Keratinocyte (primary cell): ENCODE measurements around the gene KBTBD2. TPM values are rescaled to one million over a fixed set of nuclear protein-coding genes. Genes with fewer than 3 reads are reported as not detected.
A peak's percentile ranks its signal among the peaks of the same experiment; 100 is the strongest.
"Not testable (repeated sequence)": the region's sequence is repeated elsewhere in the genome, so short reads cannot be mapped to it uniquely, and the experiment has no call there.

Experiments
- DNase-seq: peaks from one replicate; pipeline ENCODE4 v3.0.0-alpha.2; 2011; ENCODE audit warnings: low read depth, missing footprints, low spot score
- FAIRE-seq: peaks from 2 replicates; lab custom pipeline; 2011; peaks lifted over from hg19 to GRCh38; lab: Jason Lieb, UNC
- H2AFZ ChIP-seq: 2 replicates; pipeline ENCODE4 v1.6.0; 2012; ENCODE audit warnings: low read length, control low read depth, inconsistent platforms; ENCODE audit not compliant: control insufficient read depth
- H3K27ac ChIP-seq: 2 replicates; pipeline ENCODE4 v1.5.1; 2011; ENCODE audit warnings: low read length; ENCODE audit not compliant: control insufficient read depth, insufficient read depth
- H3K27me3 ChIP-seq: 3 replicates; pipeline ENCODE4 v1.6.0; 2011; ENCODE audit warnings: low read length; ENCODE audit not compliant: control insufficient read depth, insufficient read depth; ENCODE audit errors: extremely low read depth
- H3K36me3 ChIP-seq, 2 experiments: 2 replicates in 1 of 2; 3 replicates in 1 of 2; pipeline ENCODE4 v1.5.1; 2011; ENCODE audit warnings: low read length in 2 of 2, mild to moderate bottlenecking in 1 of 2; ENCODE audit not compliant: control insufficient read depth in 2 of 2, insufficient read depth in 2 of 2; ENCODE audit errors: extremely low read depth in 1 of 2
- H3K4me1 ChIP-seq: 3 replicates; pipeline ENCODE4 v1.5.1; 2011; ENCODE audit warnings: low read length; ENCODE audit not compliant: control insufficient read depth, insufficient read depth; ENCODE audit errors: extremely low read depth
- H3K4me2 ChIP-seq: 3 replicates; pipeline ENCODE4 v1.6.0; 2011; ENCODE audit warnings: low read depth, low read length; ENCODE audit not compliant: control insufficient read depth, insufficient read depth; ENCODE audit errors: extremely low read depth
- H3K4me3 ChIP-seq, 3 experiments: fragments of 200-600 bp in 1 of 3; sonication (generic) in 1 of 3; 2 replicates in 2 of 3; 3 replicates in 1 of 3; pipeline ENCODE4 v1.5.1; 2011 to 2016; ENCODE audit warnings: low read length in 3 of 3, mild to moderate bottlenecking in 3 of 3, control low read depth in 2 of 3, inconsistent platforms in 1 of 3, low read depth in 1 of 3, mixed read lengths in 1 of 3, mixed run types in 1 of 3, moderate library complexity in 1 of 3; ENCODE audit not compliant: control insufficient read depth in 2 of 3, insufficient read depth in 2 of 3; ENCODE audit errors: extremely low read depth in 1 of 3
- H3K79me2 ChIP-seq: 2 replicates; pipeline ENCODE4 v1.6.0; 2012; ENCODE audit warnings: low read length; ENCODE audit not compliant: control insufficient read depth, insufficient read depth
- H3K9ac ChIP-seq: 3 replicates; pipeline ENCODE4 v1.6.0; 2011; ENCODE audit warnings: low read length; ENCODE audit not compliant: control insufficient read depth, insufficient read depth; ENCODE audit errors: extremely low read depth
- H3K9me1 ChIP-seq: 3 replicates; pipeline ENCODE4 v1.6.0; 2011; ENCODE audit warnings: low read length; ENCODE audit not compliant: control insufficient read depth, insufficient read depth; ENCODE audit errors: extremely low read depth
- H3K9me3 ChIP-seq: 2 replicates; pipeline ENCODE4 v1.5.1; 2012; ENCODE audit warnings: low read depth, low read length; ENCODE audit not compliant: control insufficient read depth
- H4K20me1 ChIP-seq: 3 replicates; pipeline ENCODE4 v1.6.0; 2011; ENCODE audit warnings: low read length; ENCODE audit not compliant: control insufficient read depth, insufficient read depth; ENCODE audit errors: extremely low read depth
- dilution Hi-C: fragments of 300-500 bp; cut with MboI; formaldehyde crosslinking; loops from one replicate; pipeline ENCODE4 v1.7.0; 2020; ENCODE audit warnings: low sequenced_read_pairs; ENCODE audit not compliant: extremely low pct_ligation_motif_present
- polyA plus RNA-seq, 5 experiments: library from polyadenylated mRNA; depleted of rRNA in 3 of 5; stranded (reverse) in 3 of 5; stranded (forward) in 1 of 5; unstranded in 1 of 5; fragments of >200 nt; gene quantifications; 1 replicate in 1 of 5; 2 replicates in 3 of 5; 3 replicates in 1 of 5; pipeline versions ENCODE4 v1.2.1 to v1.2.3, GENCODE V29; 2011 to 2012; ENCODE audit warnings: missing spikeins in 2 of 5, low read depth in 1 of 5, low replicate concordance in 1 of 5

KBTBD2 gene
- polyA plus RNA-seq, 1 donor (not counting 4 experiments of a cell fraction or from before 2014, with no cell fraction given) = 28.2 TPM

- H3K27ac ChIP-seq, dilution Hi-C loops: not testable (repeated sequence)
- FAIRE-seq = peak; percentile 36
Observed at GRCh38 chr7:32828996-32829752, 62.4 kb downstream of the KBTBD2 start.

More at GRCh38 chr7:32828996-32829752, 62.4 kb downstream of the KBTBD2 start:
- H3K4me1 ChIP-seq, H3K9me3 ChIP-seq, H3K4me2 ChIP-seq, H3K9me1 ChIP-seq, H3K36me3 ChIP-seq, H3K9ac ChIP-seq, H3K27me3 ChIP-seq, H4K20me1 ChIP-seq, H2AFZ ChIP-seq, H3K4me3 ChIP-seq, H3K79me2 ChIP-seq, DNase-seq: not testable (repeated sequence)

Other genes with a start within 250 kb of the KBTBD2 start
- gene FKBP9, start 65.7 kb upstream of the KBTBD2 start, polyA plus RNA-seq = 72.6 to 173 TPM (median 92.2 TPM) in 3 replicates
- 12.6 to 30.5 TPM (median 16.2 TPM) in 3 replicates for gene NT5C3A, start 171.0 kb upstream of the KBTBD2 start, polyA plus RNA-seq
- gene RP9, start 217.6 kb upstream of the KBTBD2 start, polyA plus RNA-seq = 11.1 to 20.6 TPM (median 17.4 TPM) in 3 replicates
- 6.9 to 7.9 TPM (median 7.6 TPM) in 3 replicates for gene BBS9, start 237.8 kb upstream of the KBTBD2 start, polyA plus RNA-seq